KMS-11 (cell line): ENCODE measurements around the gene MAPK8IP2.
A peak's percentile ranks its signal among the peaks of the same experiment; 100 is the strongest.

ENCODE experiments used
- H2AFZ ChIP-seq: fragments of 200-600 bp; sonication (generic); 2 replicates; pipeline ENCODE4 v1.6.1; 2016; ENCODE audit warnings: antibody characterized with exemption, mixed run types, low read depth
- H3K27ac ChIP-seq: fragments of 200-600 bp; sonication (generic); 2 replicates; pipeline ENCODE4 v1.6.1; 2016; ENCODE audit warnings: mild to moderate bottlenecking, mixed run types
- H3K27me3 ChIP-seq: fragments of 200-600 bp; sonication (generic); 2 replicates; pipeline ENCODE4 v1.6.1; 2017; ENCODE audit warnings: mild to moderate bottlenecking, low read depth, mixed run types, moderate library complexity; ENCODE audit not compliant: insufficient read depth
- H3K36me3 ChIP-seq: fragments of 200-600 bp; sonication (generic); 2 replicates; pipeline ENCODE4 v1.6.1; 2017; ENCODE audit warnings: mild to moderate bottlenecking, mixed run types; ENCODE audit not compliant: insufficient read depth
- H3K4me1 ChIP-seq: fragments of 200-600 bp; sonication (generic); 2 replicates; pipeline ENCODE4 v1.6.1; 2016; ENCODE audit warnings: mild to moderate bottlenecking, low read depth, mixed run types; ENCODE audit not compliant: poor library complexity, severe bottlenecking
- H3K4me2 ChIP-seq: fragments of 200-600 bp; sonication (generic); 2 replicates; pipeline ENCODE4 v1.7.0; 2016; ENCODE audit warnings: mild to moderate bottlenecking, mixed run types
- H3K4me3 ChIP-seq: fragments of 200-600 bp; sonication (generic); IDR thresholded peaks from 2 replicates; pipeline ENCODE4 v1.6.1; 2017; ENCODE audit warnings: low read depth, low read length, mixed read lengths; ENCODE audit not compliant: insufficient read depth
- H3K79me2 ChIP-seq: fragments of 200-600 bp; sonication (generic); 2 replicates; pipeline ENCODE4 v1.6.1; 2016; ENCODE audit warnings: low read depth, mixed run types; ENCODE audit not compliant: insufficient read depth
- H3K9ac ChIP-seq: fragments of 200-600 bp; sonication (generic); 2 replicates; pipeline ENCODE4 v1.6.1; 2016; ENCODE audit warnings: mild to moderate bottlenecking, mixed run types
- H4K20me1 ChIP-seq: fragments of 200-600 bp; sonication (generic); 2 replicates; pipeline ENCODE4 v1.6.1; 2016; ENCODE audit warnings: mild to moderate bottlenecking, mixed run types; ENCODE audit not compliant: insufficient read depth
- TF ChIP-seq, protein P1 (sequence below): fragments of 200-600 bp; sonication (generic); conservative IDR thresholded peaks from 2 replicates; pipeline ENCODE4 v1.6.1; 2017; ENCODE audit warnings: low read depth, mild to moderate bottlenecking, antibody characterized with exemption, low read length, moderate library complexity, mixed read lengths

Gene MAPK8IP2

DNA sequence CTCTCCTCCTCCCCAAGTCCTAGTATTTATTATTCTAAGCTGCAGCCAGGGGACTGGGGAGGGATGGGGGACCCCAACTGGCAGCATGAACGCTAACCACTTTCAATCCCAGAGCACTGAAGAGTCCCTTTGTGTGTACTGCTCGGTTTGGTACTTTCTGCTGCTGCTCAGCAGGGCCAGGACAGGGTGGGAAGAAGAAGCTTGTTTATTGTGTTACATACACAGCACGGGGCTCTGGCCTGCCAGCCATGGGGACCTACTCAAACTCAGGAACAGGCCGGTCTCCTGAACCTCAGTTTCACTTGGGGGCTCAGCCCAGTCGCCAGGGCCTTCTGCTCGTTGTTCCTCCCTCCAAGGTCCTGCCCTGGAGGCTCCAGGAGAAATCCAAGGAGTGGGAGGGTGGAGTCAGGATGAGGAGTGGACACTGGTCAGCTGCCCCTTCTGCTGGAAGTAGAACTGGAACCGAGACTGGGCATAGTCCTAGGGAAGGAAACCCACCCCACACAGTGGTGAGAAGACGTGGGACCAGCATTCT is 21.8 kb upstream of the MAPK8IP2 start:
- Histone ChIP-seq H3K4me2 (no peak overlapping the region), H3K36me3 (no peaks in the 10 kb centered on the region), H3K79me2 (no peaks in the 10 kb centered on the region), H4K20me1 (no peaks in the 10 kb centered on the region), H3K27ac (no peak overlapping the region), H2AFZ (no peak overlapping the region), H3K4me1 (peaks cover 4% of the 10 kb centered on the region), H3K4me3 (no peak overlapping the region), H3K27me3 (no peaks in the 10 kb centered on the region), H3K9ac (no peak overlapping the region)
- TF ChIP-seq, protein P1, sequence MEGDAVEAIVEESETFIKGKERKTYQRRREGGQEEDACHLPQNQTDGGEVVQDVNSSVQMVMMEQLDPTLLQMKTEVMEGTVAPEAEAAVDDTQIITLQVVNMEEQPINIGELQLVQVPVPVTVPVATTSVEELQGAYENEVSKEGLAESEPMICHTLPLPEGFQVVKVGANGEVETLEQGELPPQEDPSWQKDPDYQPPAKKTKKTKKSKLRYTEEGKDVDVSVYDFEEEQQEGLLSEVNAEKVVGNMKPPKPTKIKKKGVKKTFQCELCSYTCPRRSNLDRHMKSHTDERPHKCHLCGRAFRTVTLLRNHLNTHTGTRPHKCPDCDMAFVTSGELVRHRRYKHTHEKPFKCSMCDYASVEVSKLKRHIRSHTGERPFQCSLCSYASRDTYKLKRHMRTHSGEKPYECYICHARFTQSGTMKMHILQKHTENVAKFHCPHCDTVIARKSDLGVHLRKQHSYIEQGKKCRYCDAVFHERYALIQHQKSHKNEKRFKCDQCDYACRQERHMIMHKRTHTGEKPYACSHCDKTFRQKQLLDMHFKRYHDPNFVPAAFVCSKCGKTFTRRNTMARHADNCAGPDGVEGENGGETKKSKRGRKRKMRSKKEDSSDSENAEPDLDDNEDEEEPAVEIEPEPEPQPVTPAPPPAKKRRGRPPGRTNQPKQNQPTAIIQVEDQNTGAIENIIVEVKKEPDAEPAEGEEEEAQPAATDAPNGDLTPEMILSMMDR: no peak

DNA sequence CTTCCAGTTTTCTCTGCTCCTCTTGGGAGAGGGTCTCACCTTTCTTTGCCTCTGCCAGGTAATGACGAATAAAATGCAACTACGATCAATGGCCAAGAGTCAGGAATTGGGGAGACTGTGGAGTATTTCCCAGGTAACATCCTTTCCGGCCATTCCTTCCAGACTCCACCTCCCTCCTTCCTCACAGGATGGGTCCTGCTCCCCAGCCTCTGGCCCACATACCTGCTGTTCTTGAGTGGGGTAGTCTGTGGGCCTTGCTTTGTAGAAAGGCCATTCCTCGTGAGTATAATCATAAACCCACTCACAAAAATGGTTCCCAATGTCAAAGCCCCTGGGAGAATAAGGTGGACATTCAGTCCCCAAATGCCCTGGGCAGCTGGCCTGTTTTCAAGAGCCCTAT is 20.8 kb upstream of the MAPK8IP2 start:
- TF ChIP-seq, protein P1: no peak

DNA sequence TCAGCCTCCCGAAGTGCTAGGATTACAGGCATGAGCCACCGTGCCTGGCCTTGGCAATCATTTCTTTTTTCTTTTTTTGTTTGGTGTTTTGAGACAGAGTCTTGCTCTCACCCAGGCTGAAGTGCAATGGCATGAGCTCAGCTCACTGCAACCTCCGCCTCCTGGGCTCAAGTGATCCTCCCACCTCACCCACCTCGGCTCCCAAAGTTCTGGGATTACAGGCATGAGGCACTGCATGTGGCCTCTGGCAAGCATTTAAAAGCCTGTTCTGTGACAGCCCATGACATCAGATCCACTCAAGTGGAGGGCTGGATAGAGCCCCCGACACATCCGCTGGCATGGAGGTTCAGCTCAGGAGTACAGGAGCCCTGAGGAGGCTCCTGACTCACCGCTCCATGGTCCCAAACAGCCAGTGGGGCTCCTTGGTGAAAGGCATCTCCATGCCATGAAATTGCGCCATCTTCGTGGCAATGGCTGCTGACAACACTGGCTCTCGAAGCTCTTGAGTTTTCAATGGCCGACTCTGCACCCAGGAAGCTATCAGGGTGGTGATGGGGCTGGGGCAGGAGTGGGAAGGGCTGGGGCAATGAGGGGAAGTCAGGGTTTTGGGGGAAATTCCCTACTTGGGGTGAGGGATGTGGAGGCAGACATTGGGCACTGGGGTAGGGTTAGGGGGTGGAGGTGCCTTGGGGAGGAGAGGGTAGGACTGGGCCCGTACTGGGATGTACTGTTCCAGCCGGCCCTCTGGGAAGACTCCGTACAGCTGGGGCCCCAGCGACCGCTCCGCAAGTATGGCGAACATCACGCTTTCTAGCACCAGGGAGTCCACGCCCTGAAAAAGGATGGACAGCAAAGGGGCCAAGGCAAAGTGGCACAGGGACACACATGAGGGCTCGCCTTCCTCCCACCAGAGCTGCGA is 19.3 kb upstream of the MAPK8IP2 start:
- peak overlapping the region; percentile 27 for H3K4me3 ChIP-seq
- no peak overlapping the region for H2AFZ ChIP-seq
- peak overlapping the region; percentile 80; the same call in 1 of the 2 replicates for H3K9ac ChIP-seq
- no peak overlapping the region for H3K27ac ChIP-seq
- H4K20me1 ChIP-seq: no peaks in the 10 kb centered on the region
- peaks cover 4% of the 10 kb centered on the region for H3K4me1 ChIP-seq
- H3K4me2 ChIP-seq: peak overlapping the region; percentile 57; the same call in 1 of the 2 replicates
- no peaks in the 10 kb centered on the region for H3K27me3 ChIP-seq
- no peaks in the 10 kb centered on the region for H3K36me3 ChIP-seq
- TF ChIP-seq, protein P1: no peak
- H3K79me2 ChIP-seq: no peaks in the 10 kb centered on the region

More for the DNA sequence above, 20.8 kb upstream of the MAPK8IP2 start:
- no peaks in the 10 kb centered on the region for H3K27me3 ChIP-seq
- no peaks in the 10 kb centered on the region for H3K79me2 ChIP-seq
- H4K20me1 ChIP-seq: no peaks in the 10 kb centered on the region
- no peak overlapping the region for H3K4me2 ChIP-seq
- no peak overlapping the region for H3K4me3 ChIP-seq
- H3K9ac ChIP-seq: no peak overlapping the region
- H3K36me3 ChIP-seq: no peaks in the 10 kb centered on the region
- H2AFZ ChIP-seq: no peak overlapping the region
- no peak overlapping the region for H3K27ac ChIP-seq
- H3K4me1 ChIP-seq: peaks cover 4% of the 10 kb centered on the region

DNA sequence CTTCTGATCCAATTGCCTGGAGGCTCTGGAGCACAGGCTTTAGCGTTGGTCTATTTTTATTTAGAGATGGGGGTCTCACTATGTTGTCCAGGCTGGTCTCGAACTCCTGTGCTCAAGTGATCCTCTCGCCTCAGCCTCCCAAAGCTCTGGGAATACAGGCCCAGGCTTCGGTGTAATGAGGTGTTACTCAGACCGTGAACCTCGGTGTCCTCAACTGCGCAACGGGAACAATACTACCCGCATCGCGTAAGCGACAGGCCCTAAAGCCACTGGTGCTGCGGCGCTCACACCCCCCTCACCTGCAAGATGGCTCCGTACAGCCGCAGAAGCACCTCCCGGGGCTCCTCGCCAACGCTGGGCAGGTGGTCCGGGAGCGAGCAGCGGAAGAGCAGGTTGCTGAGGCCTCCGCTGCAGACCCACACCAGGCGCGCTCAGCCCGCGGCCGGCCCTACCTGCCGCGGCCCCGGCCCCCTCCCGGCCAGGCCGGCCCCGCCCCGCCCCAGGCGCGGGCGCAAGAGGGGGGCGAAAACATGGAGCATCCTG is 18.6 kb upstream of the MAPK8IP2 start:
- Histone ChIP-seq H3K36me3 (no peaks in the 10 kb centered on the region), H3K27me3 (no peaks in the 10 kb centered on the region), H3K79me2 (no peaks in the 10 kb centered on the region), H3K9ac (peak overlapping the region; percentile 80), H2AFZ (peak overlapping the region; percentile 71), H3K4me2 (peak overlapping the region; percentile 57; the same call in 1 of the 2 replicates), H3K27ac (peak overlapping the region; percentile 64), H3K4me3 (peak overlapping the region; percentile 27), H3K4me1 (peaks cover 4% of the 10 kb centered on the region), H4K20me1 (no peaks in the 10 kb centered on the region)
- TF ChIP-seq, protein P1: no peak
